Right lung (tissue), 5 donors: ENCODE measurements around the gene CLEC4M. TPM values are rescaled to one million over a fixed set of nuclear protein-coding genes. Genes with fewer than 3 reads are reported as not detected.
"Not testable (repeated sequence)": the region's sequence is repeated elsewhere in the genome, so short reads cannot be mapped to it uniquely, and the experiment has no call there.

Experiments
- DNase-seq, 2 donors: peaks; one replicate each; pipeline ENCODE4 v3.0.0-alpha.2; 2013
- polyA plus RNA-seq, 5 donors: library from polyadenylated mRNA; unstranded; fragments of 120-200 nt; gene quantifications; one replicate each; pipeline versions ENCODE4 v1.2.1 to v1.2.3, GENCODE V29; 2013; ENCODE audit warnings: inconsistent platforms in 1 of 5, low replicate concordance in 1 of 5; ENCODE audit not compliant: insufficient read length in 5 of 5, insufficient read depth in 1 of 5

CLEC4M gene
- polyA plus RNA-seq, 5 donors = 0.85 to 2.3 (median 1.4) TPM

- DNase-seq = no peak
These were observed 43.2 kb downstream of the CLEC4M start for GRCh38 chr19:7806234-7806633.

DNA sequence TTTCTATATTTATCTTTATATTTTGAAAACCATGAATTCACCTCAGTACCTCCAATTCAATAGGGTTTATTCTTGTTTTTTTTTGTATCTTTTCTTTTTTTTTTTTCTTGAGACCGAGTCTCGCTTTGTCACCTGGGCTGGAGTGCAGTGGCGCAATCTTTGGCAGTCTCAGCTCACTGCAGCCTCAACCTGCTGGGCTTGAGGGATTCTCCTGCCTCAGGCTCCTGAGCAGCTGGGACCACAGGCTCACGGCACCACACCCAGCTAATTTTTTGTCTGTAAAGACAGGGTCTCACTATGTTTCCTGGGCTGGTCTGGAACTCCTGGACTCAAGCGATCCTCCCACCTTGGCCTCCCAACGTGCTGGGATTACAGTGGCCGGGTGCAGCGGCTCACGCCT is 43.8 kb downstream of the CLEC4M start:
- no peak for DNase-seq

GRCh38 chr19:7808108-7808507 is 45.1 kb downstream of the CLEC4M start:
- DNase-seq = no peak

DNA sequence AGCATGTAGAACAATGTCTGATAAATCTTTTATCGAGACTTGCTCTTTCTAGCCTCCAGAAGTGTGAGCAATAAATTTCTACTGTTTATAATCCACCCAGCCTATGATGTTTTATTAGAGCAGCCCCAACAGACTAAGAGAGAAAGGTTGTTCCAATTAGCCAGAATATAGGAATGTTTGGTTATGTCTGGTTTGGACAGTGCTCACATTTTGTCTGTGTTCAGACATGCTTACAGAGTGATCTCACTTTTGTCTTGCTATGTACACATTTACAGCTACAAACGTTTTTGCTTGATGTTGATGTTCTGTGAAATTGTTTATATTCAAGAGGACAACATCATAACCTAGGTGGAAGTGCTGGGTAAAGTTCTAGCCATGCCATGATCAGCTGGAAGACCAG is 48.9 kb downstream of the CLEC4M start:
- no peak for DNase-seq

DNA sequence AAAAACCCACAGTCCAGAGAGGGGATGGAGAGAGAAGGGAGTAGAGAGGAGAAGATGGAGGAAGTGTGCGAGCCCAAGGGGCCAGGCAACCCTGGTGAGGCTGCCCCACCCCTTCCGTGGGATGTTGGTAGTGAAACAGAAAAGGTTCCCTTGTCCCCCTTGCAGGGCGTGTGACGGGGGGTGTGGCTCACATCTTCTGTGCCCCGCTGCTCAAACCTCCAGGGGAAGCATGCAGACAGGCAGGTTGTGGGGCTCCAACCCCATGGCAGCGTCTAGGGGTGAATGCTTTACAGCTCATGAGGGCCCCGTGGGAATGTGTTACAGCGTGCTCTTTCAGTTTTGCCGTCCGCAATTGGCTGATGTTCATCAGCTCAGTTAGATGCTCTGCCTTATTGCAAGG is 52.3 kb downstream of the CLEC4M start:
- DNase-seq = no peak

DNA sequence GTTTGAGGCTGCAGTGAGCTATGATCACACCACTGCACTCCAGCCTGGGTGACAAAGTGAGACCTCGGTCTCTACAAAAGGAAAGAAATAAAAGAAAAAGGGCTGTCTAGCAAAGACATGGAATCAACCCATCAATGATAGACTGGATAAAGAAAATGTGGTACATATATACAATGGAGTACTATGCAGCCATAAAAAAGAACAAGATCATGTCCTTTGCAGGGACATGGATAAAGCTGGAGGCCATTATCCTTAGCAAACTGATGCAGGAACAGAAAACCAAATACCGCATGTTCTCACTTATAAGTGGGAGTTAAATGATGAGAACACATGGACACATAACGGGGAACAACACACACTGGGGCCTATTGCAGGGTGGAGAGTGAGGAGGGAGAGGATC is 53.0 kb downstream of the CLEC4M start:
- DNase-seq = not testable (repeated sequence)

DNA sequence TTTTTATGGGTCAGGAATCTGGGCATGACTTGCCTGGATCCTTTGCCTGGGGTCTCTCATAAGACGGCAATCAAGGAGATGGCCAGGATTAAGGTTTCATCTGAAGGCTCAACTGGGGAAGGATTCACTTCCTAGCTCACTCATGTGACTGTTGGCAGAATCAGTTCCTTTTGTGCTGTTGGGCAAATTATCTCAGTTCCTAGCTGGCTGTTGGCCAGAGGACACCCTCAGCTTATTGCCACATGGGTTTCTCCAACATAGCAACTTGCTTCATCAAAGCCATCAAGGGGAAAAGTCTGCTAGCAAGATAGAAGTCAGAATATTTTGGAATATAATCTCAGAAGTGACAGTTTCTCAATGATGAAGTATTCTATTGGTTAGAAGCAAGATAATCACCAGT is 54.8 kb downstream of the CLEC4M start:
- DNase-seq = no peak

DNA sequence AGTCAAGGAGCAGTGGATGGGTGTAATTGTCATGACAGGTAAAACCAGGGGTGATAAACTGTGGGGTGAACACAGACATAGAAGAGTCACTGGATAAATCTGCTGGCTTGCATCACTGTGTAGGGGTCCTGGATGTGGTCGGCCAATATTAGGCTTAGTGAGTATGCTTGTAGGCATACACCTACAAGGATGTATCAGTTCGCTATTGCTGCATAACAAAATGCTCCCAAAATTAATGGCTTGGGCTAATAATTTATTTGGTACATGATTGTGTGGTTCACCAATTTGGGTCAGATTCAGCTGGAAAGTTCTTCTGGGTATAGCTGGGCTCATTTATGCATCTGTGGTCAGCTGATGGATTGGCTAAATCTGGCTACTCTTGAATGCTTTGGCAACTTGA is 55.8 kb downstream of the CLEC4M start:
- no peak for DNase-seq

Other genes starting within 250 kb of the CLEC4M start
- 10 to 100 TPM; 29.6 to 80.0 (median 44.2) TPM for gene ZNF358, start 247.1 kb upstream of the CLEC4M start, polyA plus RNA-seq
- 10 to 100 TPM; 11.0 to 19.2 (median 12.9) TPM for gene MCOLN1, start 240.6 kb upstream of the CLEC4M start, polyA plus RNA-seq
- 10 to 100 TPM; 25.2 to 45.6 (median 31.1) TPM for gene PNPLA6, start 227.5 kb upstream of the CLEC4M start, polyA plus RNA-seq
- gene CAMSAP3, start 167.4 kb upstream of the CLEC4M start, polyA plus RNA-seq = 10 to 100 TPM in 3 of 5 donors, 1 to 10 TPM in 2; 7.8 to 19.7 (median 13.1) TPM
- 10 to 100 TPM; 24.0 to 39.6 (median 31.0) TPM for gene XAB2, start 133.7 kb upstream of the CLEC4M start, polyA plus RNA-seq
- 100 to 1,000 TPM in 2 of 5 donors, 10 to 100 TPM in 3; 79.6 to 108 (median 93.7) TPM for gene PET100, start 133.4 kb upstream of the CLEC4M start, polyA plus RNA-seq
- 1 to 10 TPM in 3 of 5 donors, under 1 TPM in 2; 0.94 to 1.2 (median 1.0) TPM for gene PCP2, start 129.5 kb upstream of the CLEC4M start, polyA plus RNA-seq
- 10 to 100 TPM; 27.3 to 42.6 (median 35.3) TPM for gene STXBP2, start 126.1 kb upstream of the CLEC4M start, polyA plus RNA-seq
- 1 to 10 TPM in 4 of 5 donors, under 1 TPM in 1; 0.84 to 4.3 (median 1.5) TPM for gene RETN, start 94.2 kb upstream of the CLEC4M start, polyA plus RNA-seq
- gene MCEMP1, start 86.2 kb upstream of the CLEC4M start, polyA plus RNA-seq = 1 to 10 TPM in 1 of 5 donors, under 1 TPM in 4; 0.25 to 1.1 (median 0.63) TPM
- gene TRAPPC5, start 82.4 kb upstream of the CLEC4M start, polyA plus RNA-seq = 10 to 100 TPM; 27.3 to 64.9 (median 34.7) TPM
- gene FCER2, start 61.1 kb upstream of the CLEC4M start, polyA plus RNA-seq = under 1 TPM; 0.11 to 0.67 (median 0.31) TPM
- under 1 TPM in 3 of 5 donors, not detected in 2; 0.25 to 0.31 (median 0.28) TPM for gene CLEC4G, start 31.1 kb upstream of the CLEC4M start, polyA plus RNA-seq
- gene CD209, start 15.7 kb upstream of the CLEC4M start, polyA plus RNA-seq = 1 to 10 TPM; 2.1 to 3.3 (median 3.3) TPM
- 10 to 100 TPM; 10.9 to 17.6 (median 12.6) TPM for gene EVI5L, start 67.0 kb downstream of the CLEC4M start, polyA plus RNA-seq
- gene PRR36, start 111.1 kb downstream of the CLEC4M start, polyA plus RNA-seq = 10 to 100 TPM in 3 of 5 donors, 1 to 10 TPM in 2; 6.5 to 16.9 (median 11.2) TPM
- gene LRRC8E, start 125.3 kb downstream of the CLEC4M start, polyA plus RNA-seq = 1 to 10 TPM; 3.9 to 5.0 (median 4.2) TPM
- 10 to 100 TPM; 22.2 to 36.8 (median 29.5) TPM for gene MAP2K7, start 140.6 kb downstream of the CLEC4M start, polyA plus RNA-seq
- gene TGFBR3L, start 151.6 kb downstream of the CLEC4M start, polyA plus RNA-seq = under 1 TPM in 2 of 5 donors, not detected in 3; 0.23 to 0.39 TPM
- 10 to 100 TPM in 4 of 5 donors, 1 to 10 TPM in 1; 9.2 to 24.0 (median 15.5) TPM for gene SNAPC2, start 157.1 kb downstream of the CLEC4M start, polyA plus RNA-seq
- 10 to 100 TPM in 2 of 5 donors, 1 to 10 TPM in 3; 5.0 to 22.3 (median 7.2) TPM for gene CTXN1, start 162.9 kb downstream of the CLEC4M start, polyA plus RNA-seq
- 10 to 100 TPM; 32.7 to 55.9 (median 43.7) TPM for gene TIMM44, start 180.4 kb downstream of the CLEC4M start, polyA plus RNA-seq
- gene ELAVL1, start 242.4 kb downstream of the CLEC4M start, polyA plus RNA-seq = 10 to 100 TPM; 61.2 to 70.9 (median 66.1) TPM